ENCODE results near the gene PAPSS2. TPM values are rescaled to one million over a fixed set of nuclear protein-coding genes. Genes with fewer than 3 reads are reported as not detected.

PAPSS2 gene
- total and polyA plus RNA-seq, 2 experiments from 2014 or later: 13.2 to 19.6 TPM

DNA sequence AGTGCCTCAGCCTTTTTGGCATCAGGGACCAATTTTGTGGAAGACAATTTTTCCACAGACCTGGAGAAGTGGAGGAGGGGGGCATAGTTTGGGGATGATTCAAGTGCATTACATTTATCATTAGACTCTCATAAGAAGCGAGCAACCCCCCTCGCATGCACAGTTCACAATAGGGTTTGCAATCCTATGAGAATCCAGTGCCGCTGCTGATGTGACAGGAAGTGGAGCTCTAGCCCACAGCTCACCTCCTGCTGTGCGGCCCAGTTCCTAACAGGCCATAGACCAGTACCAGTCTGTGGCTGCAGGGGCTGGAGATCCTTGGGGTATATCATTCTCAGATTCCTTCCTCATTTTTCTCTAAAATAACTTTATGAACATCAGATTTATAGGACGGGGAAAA, 107.6 kb downstream of the PAPSS2 start (continued):
- TF ChIP-seq, protein P1, sequence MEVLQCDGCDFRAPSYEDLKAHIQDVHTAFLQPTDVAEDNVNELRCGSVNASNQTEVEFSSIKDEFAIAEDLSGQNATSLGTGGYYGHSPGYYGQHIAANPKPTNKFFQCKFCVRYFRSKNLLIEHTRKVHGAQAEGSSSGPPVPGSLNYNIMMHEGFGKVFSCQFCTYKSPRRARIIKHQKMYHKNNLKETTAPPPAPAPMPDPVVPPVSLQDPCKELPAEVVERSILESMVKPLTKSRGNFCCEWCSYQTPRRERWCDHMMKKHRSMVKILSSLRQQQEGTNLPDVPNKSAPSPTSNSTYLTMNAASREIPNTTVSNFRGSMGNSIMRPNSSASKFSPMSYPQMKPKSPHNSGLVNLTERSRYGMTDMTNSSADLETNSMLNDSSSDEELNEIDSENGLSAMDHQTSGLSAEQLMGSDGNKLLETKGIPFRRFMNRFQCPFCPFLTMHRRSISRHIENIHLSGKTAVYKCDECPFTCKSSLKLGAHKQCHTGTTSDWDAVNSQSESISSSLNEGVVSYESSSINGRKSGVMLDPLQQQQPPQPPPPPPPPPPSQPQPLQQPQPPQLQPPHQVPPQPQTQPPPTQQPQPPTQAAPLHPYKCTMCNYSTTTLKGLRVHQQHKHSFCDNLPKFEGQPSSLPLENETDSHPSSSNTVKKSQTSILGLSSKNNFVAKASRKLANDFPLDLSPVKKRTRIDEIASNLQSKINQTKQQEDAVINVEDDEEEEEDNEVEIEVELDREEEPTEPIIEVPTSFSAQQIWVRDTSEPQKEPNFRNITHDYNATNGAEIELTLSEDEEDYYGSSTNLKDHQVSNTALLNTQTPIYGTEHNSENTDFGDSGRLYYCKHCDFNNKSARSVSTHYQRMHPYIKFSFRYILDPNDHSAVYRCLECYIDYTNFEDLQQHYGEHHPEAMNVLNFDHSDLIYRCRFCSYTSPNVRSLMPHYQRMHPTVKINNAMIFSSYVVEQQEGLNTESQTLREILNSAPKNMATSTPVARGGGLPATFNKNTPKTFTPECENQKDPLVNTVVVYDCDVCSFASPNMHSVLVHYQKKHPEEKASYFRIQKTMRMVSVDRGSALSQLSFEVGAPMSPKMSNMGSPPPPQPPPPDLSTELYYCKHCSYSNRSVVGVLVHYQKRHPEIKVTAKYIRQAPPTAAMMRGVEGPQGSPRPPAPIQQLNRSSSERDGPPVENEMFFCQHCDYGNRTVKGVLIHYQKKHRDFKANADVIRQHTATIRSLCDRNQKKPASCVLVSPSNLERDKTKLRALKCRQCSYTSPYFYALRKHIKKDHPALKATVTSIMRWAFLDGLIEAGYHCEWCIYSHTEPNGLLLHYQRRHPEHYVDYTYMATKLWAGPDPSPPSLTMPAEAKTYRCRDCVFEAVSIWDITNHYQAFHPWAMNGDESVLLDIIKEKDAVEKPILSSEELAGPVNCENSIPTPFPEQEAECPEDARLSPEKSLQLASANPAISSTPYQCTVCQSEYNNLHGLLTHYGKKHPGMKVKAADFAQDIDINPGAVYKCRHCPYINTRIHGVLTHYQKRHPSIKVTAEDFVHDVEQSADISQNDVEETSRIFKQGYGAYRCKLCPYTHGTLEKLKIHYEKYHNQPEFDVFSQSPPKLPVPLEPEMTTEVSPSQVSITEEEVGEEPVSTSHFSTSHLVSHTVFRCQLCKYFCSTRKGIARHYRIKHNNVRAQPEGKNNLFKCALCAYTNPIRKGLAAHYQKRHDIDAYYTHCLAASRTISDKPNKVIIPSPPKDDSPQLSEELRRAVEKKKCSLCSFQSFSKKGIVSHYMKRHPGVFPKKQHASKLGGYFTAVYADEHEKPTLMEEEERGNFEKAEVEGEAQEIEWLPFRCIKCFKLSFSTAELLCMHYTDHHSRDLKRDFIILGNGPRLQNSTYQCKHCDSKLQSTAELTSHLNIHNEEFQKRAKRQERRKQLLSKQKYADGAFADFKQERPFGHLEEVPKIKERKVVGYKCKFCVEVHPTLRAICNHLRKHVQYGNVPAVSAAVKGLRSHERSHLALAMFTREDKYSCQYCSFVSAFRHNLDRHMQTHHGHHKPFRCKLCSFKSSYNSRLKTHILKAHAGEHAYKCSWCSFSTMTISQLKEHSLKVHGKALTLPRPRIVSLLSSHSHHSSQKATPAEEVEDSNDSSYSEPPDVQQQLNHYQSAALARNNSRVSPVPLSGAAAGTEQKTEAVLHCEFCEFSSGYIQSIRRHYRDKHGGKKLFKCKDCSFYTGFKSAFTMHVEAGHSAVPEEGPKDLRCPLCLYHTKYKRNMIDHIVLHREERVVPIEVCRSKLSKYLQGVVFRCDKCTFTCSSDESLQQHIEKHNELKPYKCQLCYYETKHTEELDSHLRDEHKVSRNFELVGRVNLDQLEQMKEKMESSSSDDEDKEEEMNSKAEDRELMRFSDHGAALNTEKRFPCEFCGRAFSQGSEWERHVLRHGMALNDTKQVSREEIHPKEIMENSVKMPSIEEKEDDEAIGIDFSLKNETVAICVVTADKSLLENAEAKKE (CRISPR knock-in tag; IDR thresholded peaks at IDR 0.05): no peak
- TF ChIP-seq, protein P2, sequence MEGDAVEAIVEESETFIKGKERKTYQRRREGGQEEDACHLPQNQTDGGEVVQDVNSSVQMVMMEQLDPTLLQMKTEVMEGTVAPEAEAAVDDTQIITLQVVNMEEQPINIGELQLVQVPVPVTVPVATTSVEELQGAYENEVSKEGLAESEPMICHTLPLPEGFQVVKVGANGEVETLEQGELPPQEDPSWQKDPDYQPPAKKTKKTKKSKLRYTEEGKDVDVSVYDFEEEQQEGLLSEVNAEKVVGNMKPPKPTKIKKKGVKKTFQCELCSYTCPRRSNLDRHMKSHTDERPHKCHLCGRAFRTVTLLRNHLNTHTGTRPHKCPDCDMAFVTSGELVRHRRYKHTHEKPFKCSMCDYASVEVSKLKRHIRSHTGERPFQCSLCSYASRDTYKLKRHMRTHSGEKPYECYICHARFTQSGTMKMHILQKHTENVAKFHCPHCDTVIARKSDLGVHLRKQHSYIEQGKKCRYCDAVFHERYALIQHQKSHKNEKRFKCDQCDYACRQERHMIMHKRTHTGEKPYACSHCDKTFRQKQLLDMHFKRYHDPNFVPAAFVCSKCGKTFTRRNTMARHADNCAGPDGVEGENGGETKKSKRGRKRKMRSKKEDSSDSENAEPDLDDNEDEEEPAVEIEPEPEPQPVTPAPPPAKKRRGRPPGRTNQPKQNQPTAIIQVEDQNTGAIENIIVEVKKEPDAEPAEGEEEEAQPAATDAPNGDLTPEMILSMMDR (conservative IDR thresholded peaks at IDR 0.05; ENCODE audit: low read depth in 2 of 2): no peak
- TF ChIP-seq NANOG (IDR thresholded peaks at IDR 0.05; ENCODE audit: borderline replicate concordance) (no peak), STAT1 (IDR thresholded peaks at IDR 0.05; ENCODE audit: unreplicated experiment) (no peak), EZH2 (IDR thresholded peaks at IDR 0.05; ENCODE audit: low read depth, unreplicated experiment) (no peak), ZNF114 (CRISPR knock-in tag; IDR thresholded peaks at IDR 0.05) (no peak), EZH2phosphoT487 (IDR thresholded peaks at IDR 0.05; ENCODE audit: unreplicated experiment) (no peak), ZNF331 (CRISPR knock-in tag; IDR thresholded peaks at IDR 0.05; ENCODE audit: low read depth) (no peak)

Measured in GM23338 (cell line).